GM23338 (cell line): ENCODE measurements around the gene RNF175. TPM values are rescaled to one million over a fixed set of nuclear protein-coding genes. Genes with fewer than 3 reads are reported as not detected.

Experiments
- ATAC-seq: fragments of 200-7000 bp; cut with Tn5 transposase; 3 replicates; pipeline ENCODE4 v1.9.1; 2020
- DNase-seq: peaks from one replicate; pipeline ENCODE4 v3.0.0-alpha.2; 2015; ENCODE audit warnings: low spot score
- H2AFZ ChIP-seq: fragments of 200-600 bp; sonication (generic); 2 replicates; pipeline ENCODE4 v1.8.0; 2016; ENCODE audit warnings: antibody characterized with exemption, mild to moderate bottlenecking, moderate library complexity
- H3F3A ChIP-seq: fragments of 200-600 bp; sonication (generic); replicated peaks from 2 replicates; pipeline ENCODE4 v1.8.0; 2017; ENCODE audit warnings: antibody characterized with exemption, mixed run types, low read depth
- H3K27ac ChIP-seq: fragments of 200-600 bp; sonication (generic); 2 replicates; pipeline ENCODE4 v1.6.1; 2016; ENCODE audit warnings: low read depth
- H3K27me3 ChIP-seq: fragments of 200-600 bp; sonication (generic); 2 replicates; pipeline ENCODE4 v1.8.0; 2016; ENCODE audit warnings: mild to moderate bottlenecking, mixed run types, moderate library complexity; ENCODE audit not compliant: insufficient read depth
- H3K36me3 ChIP-seq: fragments of 200-600 bp; sonication (generic); 2 replicates; pipeline ENCODE4 v1.8.0; 2016; ENCODE audit warnings: mild to moderate bottlenecking; ENCODE audit not compliant: insufficient read depth
- H3K4me1 ChIP-seq: fragments of 200-600 bp; sonication (generic); 2 replicates; pipeline ENCODE4 v1.8.0; 2016; ENCODE audit warnings: mild to moderate bottlenecking, moderate library complexity; ENCODE audit not compliant: insufficient read depth
- H3K4me2 ChIP-seq: fragments of 200-600 bp; sonication (generic); 2 replicates; pipeline ENCODE4 v1.7.1; 2017; ENCODE audit warnings: mixed run types
- H3K4me3 ChIP-seq: fragments of 200-600 bp; sonication (generic); 2 replicates; pipeline ENCODE4 v1.6.1; 2016; ENCODE audit warnings: mixed run types
- H3K79me2 ChIP-seq: fragments of 200-600 bp; sonication (generic); replicated peaks from 2 replicates; pipeline ENCODE4 v1.8.0; 2017; ENCODE audit warnings: mild to moderate bottlenecking; ENCODE audit not compliant: insufficient read depth
- H3K9me2 ChIP-seq: fragments of 200-600 bp; sonication (generic); 2 replicates; pipeline ENCODE4 v1.8.0; 2017; ENCODE audit not compliant: insufficient read depth
- H4K20me1 ChIP-seq: fragments of 200-600 bp; sonication (generic); replicated peaks from 2 replicates; pipeline ENCODE4 v1.8.0; 2017; ENCODE audit warnings: mild to moderate bottlenecking; ENCODE audit not compliant: insufficient read depth
- H3K27ac Mint-ChIP-seq: 2 replicates; pipeline ENCODE4 v1.8.0; 2020; ENCODE audit warnings: inconsistent platforms, mild to moderate bottlenecking, moderate library complexity, mixed read lengths
- H3K27me3 Mint-ChIP-seq: 3 replicates; pipeline ENCODE4 v1.8.0; 2022; ENCODE audit warnings: low read depth, mild to moderate bottlenecking, moderate library complexity, mixed read lengths, inconsistent platforms; ENCODE audit not compliant: insufficient read depth, poor library complexity
- H3K36me3 Mint-ChIP-seq: 3 replicates; pipeline ENCODE4 v1.8.0; 2021; ENCODE audit warnings: low read depth, mild to moderate bottlenecking, inconsistent platforms, moderate library complexity, mixed read lengths
- H3K4me1 Mint-ChIP-seq: 3 replicates; pipeline ENCODE4 v1.8.0; 2020; ENCODE audit warnings: mild to moderate bottlenecking, inconsistent platforms, mixed read lengths
- H3K4me3 Mint-ChIP-seq: 3 replicates; pipeline ENCODE4 v1.8.0; 2021; ENCODE audit warnings: moderate library complexity, mild to moderate bottlenecking, inconsistent platforms, mixed read lengths
- H3K9me3 Mint-ChIP-seq: 3 replicates; pipeline ENCODE4 v1.8.0; 2020; ENCODE audit warnings: moderate library complexity, mild to moderate bottlenecking, inconsistent platforms, mixed read lengths
- CTCF ChIP-seq, 2 experiments: fragments of 200-600 bp in 1 of 2; sonication (generic) in 1 of 2; conservative IDR thresholded peaks; 2 replicates each; pipeline versions ENCODE4 v1.5.1 to v1.6.1; 2016 to 2017; ENCODE audit warnings: antibody characterized with exemption in 2 of 2, low read depth in 2 of 2, mild to moderate bottlenecking in 2 of 2, moderate library complexity in 1 of 2
- ETS1 ChIP-seq: IDR thresholded peaks from 2 replicates; pipeline ENCODE4 v1.6.1; 2016; ENCODE audit warnings: antibody characterized with exemption
- EZH2 ChIP-seq: fragments of 200-600 bp; sonication (generic); IDR thresholded peaks from one replicate; pipeline ENCODE4 v1.8.0; 2017; ENCODE audit warnings: antibody characterized with exemption, mild to moderate bottlenecking, low read depth; ENCODE audit not compliant: unreplicated experiment
- EZH2phosphoT487 ChIP-seq: fragments of 200-600 bp; sonication (generic); IDR thresholded peaks from one replicate; pipeline ENCODE4 v1.8.1; 2018; ENCODE audit warnings: antibody characterized with exemption; ENCODE audit not compliant: unreplicated experiment
- NANOG ChIP-seq: IDR thresholded peaks from 2 replicates; pipeline ENCODE4 v1.6.1; 2016; ENCODE audit warnings: antibody characterized with exemption, borderline replicate concordance
- POLR2AphosphoS5 ChIP-seq: IDR thresholded peaks from 2 replicates; pipeline ENCODE4 v1.6.1; 2016; ENCODE audit warnings: antibody characterized with exemption, low read depth
- REST ChIP-seq: IDR thresholded peaks from one replicate; pipeline ENCODE4 v1.6.1; 2018; ENCODE audit warnings: antibody characterized with exemption; ENCODE audit not compliant: unreplicated experiment
- STAT1 ChIP-seq: IDR thresholded peaks from one replicate; pipeline ENCODE4 v1.6.1; 2016; ENCODE audit warnings: antibody characterized with exemption; ENCODE audit not compliant: unreplicated experiment
- polyA plus RNA-seq: library from polyadenylated mRNA; unstranded; fragments of >200 nt; fragmentation: Nextera tagmentation; extraction: Ambion mirVana; gene quantifications from 2 replicates; pipeline ENCODE4 v1.2.1, GENCODE V29; 2016
- total RNA-seq: library from RNA; depleted of rRNA; stranded (reverse); fragments of >200 nt; shearing (Covaris generic); gene quantifications from 2 replicates; pipeline ENCODE4 v1.2.3, GENCODE V29; 2014

Gene RNF175
- total and polyA plus RNA-seq, 2 experiments from 2014 or later: 4.7 to 4.8 TPM

GRCh38 chr4:153787575-153787974 lies 27.8 kb upstream of the RNF175 start:
- Histone ChIP-seq H3K4me2 (peak overlapping the region; percentile 90), H4K20me1 (peaks cover 33% of the 10 kb centered on the region), H3K9me2 (no peaks in the 10 kb centered on the region), H3K27me3 (peaks cover 8% of the 10 kb centered on the region), H3K27ac (no peak overlapping the region), H3K79me2 (peaks cover 47% of the 10 kb centered on the region), H3K4me1 (peaks cover 35% of the 10 kb centered on the region), H2AFZ (no peak overlapping the region), H3K36me3 (peaks cover 30% of the 10 kb centered on the region; the same call in 1 of the 2 replicates), H3K4me3 (peak overlapping the region; percentile 89), H3F3A (peaks cover 16% of the 10 kb centered on the region; the same call in 1 of the 2 replicates)
- ATAC-seq (no peak), DNase-seq (no peak)
- Mint-ChIP-seq H3K4me3 (peak overlapping the region; percentile 99), H3K36me3 (peaks cover 59% of the 10 kb centered on the region), H3K4me1 (peaks cover 41% of the 10 kb centered on the region), H3K27me3 (peaks cover 31% of the 10 kb centered on the region), H3K9me3 (no peaks in the 10 kb centered on the region; the same call in 2 of the 3 replicates), H3K27ac (peak overlapping the region; percentile 98)
- TF ChIP-seq CTCF (conservative IDR thresholded peaks at IDR 0.05; ENCODE audit: low read depth in 2 of 2) (no peak), STAT1 (no peak), ETS1 (no peak), EZH2phosphoT487 (no peak), POLR2AphosphoS5 (no peak), REST (no peak), NANOG (no peak)

GRCh38 chr4:153787061-153787560 lies 27.3 kb upstream of the RNF175 start:
- H3F3A ChIP-seq: peaks cover 16% of the 10 kb centered on the region; the same call in 1 of the 2 replicates
- no peak for TF ChIP-seq EZH2
- no peak for TF ChIP-seq NANOG
- TF ChIP-seq ETS1: no peak
- no peak for TF ChIP-seq EZH2phosphoT487
- no peak; the same call in 1 of the 2 replicates for TF ChIP-seq POLR2AphosphoS5
- peak overlapping the region; percentile 22; the same call in 1 of the 2 replicates for H3K27ac ChIP-seq
- H3K79me2 ChIP-seq: peaks cover 47% of the 10 kb centered on the region
- peaks cover 7% of the 10 kb centered on the region for H3K27me3 ChIP-seq
- no peak overlapping the region for H2AFZ ChIP-seq
- Mint-ChIP-seq H3K4me3 (peak overlapping the region; percentile 99), H3K36me3 (peaks cover 64% of the 10 kb centered on the region), H3K9me3 (no peaks in the 10 kb centered on the region; the same call in 2 of the 3 replicates), H3K27ac (peak overlapping the region; percentile 98), H3K4me1 (peaks cover 45% of the 10 kb centered on the region), H3K27me3 (peaks cover 32% of the 10 kb centered on the region)
- no peaks in the 10 kb centered on the region for H3K9me2 ChIP-seq
- peaks cover 35% of the 10 kb centered on the region; the same call in 1 of the 2 replicates for H3K36me3 ChIP-seq
- H4K20me1 ChIP-seq: peaks cover 33% of the 10 kb centered on the region
- H3K4me3 ChIP-seq: peak overlapping the region; percentile 89
- peaks cover 40% of the 10 kb centered on the region for H3K4me1 ChIP-seq
- peak overlapping the region; percentile 90 for H3K4me2 ChIP-seq
- ATAC-seq (no peak), DNase-seq (no peak)
